B cell (primary cell): ENCODE data around the gene TMEM106B. TPM values are rescaled to one million over a fixed set of nuclear protein-coding genes. Genes with fewer than 3 reads are reported as not detected.

Source experiments
- ATAC-seq: fragments of 200-7000 bp; cut with Tn5 transposase; one replicate; pipeline ENCODE4 v1.10.0; 2021; ENCODE audit warnings: low read depth, mild to moderate bottlenecking, moderate number of reproducible peaks, moderate library complexity
- CTCF ChIA-PET: fragments of 350-600 bp; sonication (Branson Sonifier 250); formaldehyde crosslinking; loops from one replicate; lab custom pipeline; 2021; ENCODE audit warnings: antibody characterized with exemption, inconsistent platforms; lab: Charles Lee
- POLR2A ChIA-PET: fragments of 350-600 bp; sonication (Branson Sonifier 250); formaldehyde crosslinking; loops from one replicate; lab custom pipeline; 2021; ENCODE audit warnings: antibody characterized with exemption; lab: Charles Lee
- DNase-seq: peaks from one replicate; pipeline ENCODE4 v3.0.0; 2013
- H2AFZ ChIP-seq: 2 replicates; pipeline ENCODE4 v1.6.1; 2012; ENCODE audit warnings: mild to moderate bottlenecking, low read depth, low read length; ENCODE audit not compliant: insufficient read depth, poor library complexity, severe bottlenecking
- H3K27ac ChIP-seq, 2 donors: 1 replicate in 1 of 2; 2 replicates in 1 of 2; pipeline ENCODE4 v1.5.1; 2012 to 2013; ENCODE audit warnings: low read length in 2 of 2, mild to moderate bottlenecking in 2 of 2, moderate library complexity in 1 of 2
- H3K27me3 ChIP-seq, 4 experiments: fragments of 200-600 bp in 1 of 4; sonication (generic) in 1 of 4; replicated peaks in 1 of 4; 1 replicate in 2 of 4; 2 replicates in 2 of 4; pipeline versions ENCODE4 v1.6.1 to v1.7.0; 2013 to 2016; ENCODE audit warnings: low read length in 3 of 4, mild to moderate bottlenecking in 2 of 4, mixed read lengths in 1 of 4, moderate library complexity in 1 of 4; ENCODE audit not compliant: insufficient read depth in 4 of 4, control insufficient read depth in 3 of 4; ENCODE audit errors: control extremely low read depth in 1 of 4
- H3K36me3 ChIP-seq, 2 experiments: replicated peaks in 1 of 2; 1 replicate in 1 of 2; 2 replicates in 1 of 2; pipeline versions ENCODE4 v1.6.1 to v1.7.1; 2013; ENCODE audit warnings: low read length in 1 of 2; ENCODE audit not compliant: insufficient read depth in 2 of 2, control insufficient read depth in 1 of 2; ENCODE audit errors: control extremely low read depth in 1 of 2, extremely low read depth in 1 of 2
- H3K4me1 ChIP-seq, 2 donors: fragments of 200-600 bp in 1 of 2; sonication (generic) in 1 of 2; 1 replicate in 1 of 2; 2 replicates in 1 of 2; pipeline versions ENCODE4 v1.5.1 to v1.6.1; 2013 to 2017; ENCODE audit warnings: low read length in 2 of 2; ENCODE audit not compliant: control insufficient read depth in 2 of 2, insufficient read depth in 2 of 2
- H3K4me2 ChIP-seq: replicated peaks from 2 replicates; pipeline ENCODE3; 2012; ENCODE audit warnings: mild to moderate bottlenecking, low read depth, low read length; ENCODE audit not compliant: poor library complexity, severe bottlenecking
- H3K4me3 ChIP-seq, 5 experiments: fragments of 200-600 bp in 1 of 5; sonication (generic) in 1 of 5; 1 replicate in 3 of 5; 2 replicates in 2 of 5; pipeline versions ENCODE4 v1.5.1 to v1.7.0; 2011 to 2016; ENCODE audit warnings: low read length in 4 of 5, mild to moderate bottlenecking in 4 of 5, low read depth in 2 of 5, control low read depth in 1 of 5, moderate library complexity in 1 of 5; ENCODE audit not compliant: insufficient read depth in 1 of 5; ENCODE audit errors: control extremely low read depth in 1 of 5, extremely low read depth in 1 of 5
- H3K79me2 ChIP-seq: fragments of 200-600 bp; sonication (generic); one replicate; pipeline ENCODE4 v1.6.0; 2016; ENCODE audit warnings: low read length; ENCODE audit not compliant: control insufficient read depth, insufficient read depth
- H3K9ac ChIP-seq: fragments of 200-600 bp; sonication (generic); 2 replicates; pipeline ENCODE4 v1.6.1; 2017; ENCODE audit warnings: mild to moderate bottlenecking, low read length, moderate library complexity
- H3K9me3 ChIP-seq, 3 donors: one replicate each; pipeline versions ENCODE4 v1.6.1 to v1.7.1; 2013; ENCODE audit warnings: low read length in 2 of 3; ENCODE audit not compliant: control insufficient read depth in 2 of 3, insufficient read depth in 1 of 3; ENCODE audit errors: control extremely low read depth in 1 of 3
- H4K20me1 ChIP-seq: 2 replicates; pipeline ENCODE4 v1.6.0; 2012; ENCODE audit warnings: mild to moderate bottlenecking, low read length; ENCODE audit not compliant: insufficient read depth, control insufficient read depth, poor library complexity, severe bottlenecking
- H3K27ac Mint-ChIP-seq: one replicate; pipeline ENCODE4 v1.8.0; 2021; ENCODE audit warnings: mixed read lengths
- H3K27me3 Mint-ChIP-seq: one replicate; pipeline ENCODE4 v1.8.0; 2021; ENCODE audit warnings: mixed read lengths
- H3K4me1 Mint-ChIP-seq: one replicate; pipeline ENCODE4 v1.8.0; 2021; ENCODE audit warnings: mixed read lengths
- H3K4me3 Mint-ChIP-seq: one replicate; pipeline ENCODE4 v1.8.0; 2021; ENCODE audit warnings: mixed read lengths
- H3K9me3 Mint-ChIP-seq: one replicate; pipeline ENCODE4 v1.8.0; 2022; ENCODE audit warnings: mixed read lengths; ENCODE audit not compliant: insufficient read depth
- EZH2 ChIP-seq: IDR thresholded peaks from 2 replicates; pipeline ENCODE4 v1.6.1; 2012; ENCODE audit warnings: borderline replicate concordance, low read depth, mild to moderate bottlenecking, moderate library complexity, low read length; ENCODE audit not compliant: insufficient read depth, poor library complexity, severe bottlenecking
- WGBS: methylation state at CpG from one replicate; pipeline ENCODE4 v1.1.5; 2013; ENCODE audit warnings: missing lambda C conversion rate; ENCODE audit not compliant: insufficient coverage; 5-methylcytosine and 5-hydroxymethylcytosine counted together
- intact Hi-C: fragments of 100-400 bp; cut with micrococcal nuclease; formaldehyde crosslinking; loops from one replicate; pipeline ENCODE4 v1.10.0; 2022
- polyA plus RNA-seq: library from polyadenylated mRNA; depleted of rRNA; stranded (reverse); fragments of >200 nt; gene quantifications from 2 replicates; pipeline ENCODE4 v1.2.3, GENCODE V29; 2012
- total RNA-seq, 2 donors: library from RNA; stranded (reverse); fragments of 120-200 nt in 1 of 2; gene quantifications; 1 replicate in 1 of 2; 2 replicates in 1 of 2; pipeline versions ENCODE4 v1.2.3 to v1.2.4, GENCODE V29; 2013 to 2022
- TF ChIP-seq, protein P1 (sequence below): fragments of 200-600 bp; IDR thresholded peaks from one replicate; pipeline ENCODE4 v1.8.0; 2022; ENCODE audit warnings: antibody characterized with exemption, mild to moderate bottlenecking

TMEM106B gene
- total and polyA plus RNA-seq, 2 donors (not counting 1 experiment from before 2014, with no cell fraction given), result 8.4 to 28.3 TPM

- no peaks in the 10 kb centered on the region for H4K20me1 ChIP-seq
- Mint-ChIP-seq H3K4me1 (peaks cover 17% of the 10 kb centered on the region), H3K27me3 (peaks cover 12% of the 10 kb centered on the region), H3K9me3 (no peaks in the 10 kb centered on the region), H3K27ac (no peak overlapping the region), H3K4me3 (no peak overlapping the region)
- no peak for TF ChIP-seq EZH2
- TF ChIP-seq, protein P1, sequence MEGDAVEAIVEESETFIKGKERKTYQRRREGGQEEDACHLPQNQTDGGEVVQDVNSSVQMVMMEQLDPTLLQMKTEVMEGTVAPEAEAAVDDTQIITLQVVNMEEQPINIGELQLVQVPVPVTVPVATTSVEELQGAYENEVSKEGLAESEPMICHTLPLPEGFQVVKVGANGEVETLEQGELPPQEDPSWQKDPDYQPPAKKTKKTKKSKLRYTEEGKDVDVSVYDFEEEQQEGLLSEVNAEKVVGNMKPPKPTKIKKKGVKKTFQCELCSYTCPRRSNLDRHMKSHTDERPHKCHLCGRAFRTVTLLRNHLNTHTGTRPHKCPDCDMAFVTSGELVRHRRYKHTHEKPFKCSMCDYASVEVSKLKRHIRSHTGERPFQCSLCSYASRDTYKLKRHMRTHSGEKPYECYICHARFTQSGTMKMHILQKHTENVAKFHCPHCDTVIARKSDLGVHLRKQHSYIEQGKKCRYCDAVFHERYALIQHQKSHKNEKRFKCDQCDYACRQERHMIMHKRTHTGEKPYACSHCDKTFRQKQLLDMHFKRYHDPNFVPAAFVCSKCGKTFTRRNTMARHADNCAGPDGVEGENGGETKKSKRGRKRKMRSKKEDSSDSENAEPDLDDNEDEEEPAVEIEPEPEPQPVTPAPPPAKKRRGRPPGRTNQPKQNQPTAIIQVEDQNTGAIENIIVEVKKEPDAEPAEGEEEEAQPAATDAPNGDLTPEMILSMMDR, result no peak
- H2AFZ ChIP-seq, result no peak overlapping the region
- ATAC-seq, result no peak
- no peak overlapping the region for H3K4me2 ChIP-seq
- ChIA-PET CTCF (interaction anchor here (0.9 kb wide), 1 partner anchor 394 kb away, joined by 3 read pairs; no protein-coding TSS in a partner anchor), POLR2A (no interaction called here)
- WGBS, result no CpG with 5 or more reads among the region's 2 CpGs
- no peak for DNase-seq
- H3K36me3 ChIP-seq, result no peaks in the 10 kb centered on the region
- H3K27ac ChIP-seq, result no peak overlapping the region
- peaks cover 0 to 4% (median 1%) of the 10 kb centered on the region in 4 experiments for H3K27me3 ChIP-seq
- no peaks in the 10 kb centered on the region for H3K79me2 ChIP-seq
- no peak overlapping the region for H3K9ac ChIP-seq
- intact Hi-C loops, result no loop called here
- no peak overlapping the region for H3K4me3 ChIP-seq
- no peaks in the 10 kb centered on the region for H3K9me3 ChIP-seq
- H3K4me1 ChIP-seq, result peaks cover 4 to 6% of the 10 kb centered on the region in 2 donors
These were observed 33.6 kb downstream of the TMEM106B start for GRCh38 chr7:12244694-12245093.

GRCh38 chr7:12249706-12250105, 38.6 kb downstream of the TMEM106B start:
- Mint-ChIP-seq H3K27ac (no peak overlapping the region), H3K4me3 (no peak overlapping the region), H3K27me3 (peaks cover 28% of the 10 kb centered on the region), H3K9me3 (peaks cover 5% of the 10 kb centered on the region), H3K4me1 (no peaks in the 10 kb centered on the region)
- no peak overlapping the region for H3K27ac ChIP-seq
- POLR2A ChIA-PET, result no interaction called here
- intact Hi-C loops, result no loop called here
- DNase-seq, result no peak
- no peak overlapping the region for H2AFZ ChIP-seq
- no peak overlapping the region for H3K4me2 ChIP-seq
- H3K9ac ChIP-seq, result no peak overlapping the region
- CTCF ChIA-PET, result no interaction called here
- H3K4me3 ChIP-seq, result no peak overlapping the region
- no peaks in the 10 kb centered on the region for H3K4me1 ChIP-seq
- H3K36me3 ChIP-seq, result no peaks in the 10 kb centered on the region
- ATAC-seq, result no peak
- H3K27me3 ChIP-seq, result peaks cover 0 to 4% (median 1%) of the 10 kb centered on the region in 4 experiments
- H4K20me1 ChIP-seq, result no peaks in the 10 kb centered on the region
- H3K79me2 ChIP-seq, result no peaks in the 10 kb centered on the region
- no peaks in the 10 kb centered on the region for H3K9me3 ChIP-seq
- no peak for TF ChIP-seq EZH2
- TF ChIP-seq, protein P1, result no peak
- 100% methylated on average over 1 of the region's 3 CpGs for WGBS
